ENCODE results near the gene HEPACAM. TPM values are rescaled to one million over a fixed set of nuclear protein-coding genes. Genes with fewer than 3 reads are reported as not detected.

The HEPACAM gene
- total and polyA plus RNA-seq, 2 donors (not counting 3 experiments of a cell fraction or from before 2014, with no cell fraction given) = not detected

GRCh38 chr11:124934862-124935547, 842 bp downstream of the HEPACAM start:
- H2AFZ ChIP-seq (ENCODE audit: low read depth, low read length) = no peak overlapping the region
- H3K27ac ChIP-seq (ENCODE audit: insufficient read depth, low read depth, low read length) = no peak overlapping the region
- H3K36me3 ChIP-seq (ENCODE audit: control insufficient read depth in 2 of 2, extremely low read depth in 1 of 2, insufficient read depth in 2 of 2, low read length in 2 of 2) = no peaks in the 10 kb centered on the region
- TF ChIP-seq MYC (IDR thresholded peaks at IDR 0.05; ENCODE audit: low read depth, low read length) (no peak), MAX (IDR thresholded peaks at IDR 0.05; ENCODE audit: insufficient read depth, insufficient read length) (no peak), FOS (IDR thresholded peaks at IDR 0.05; ENCODE audit: borderline replicate concordance, insufficient read depth, low read length) (no peak), CTCF (IDR thresholded peaks at IDR 0.05; ENCODE audit: extremely low read depth in 1 of 2, insufficient read depth in 1 of 2, low read depth in 1 of 2, low read length in 2 of 2) (no peak)
- POLR2A ChIA-PET = interaction anchor here (1.6 kb wide), 1 partner anchor 19 kb away, joined by 3 read pairs; the partner anchor contains the start of gene CCDC15
- H3K9me1 ChIP-seq (replicated peaks; ENCODE audit: control insufficient read depth, extremely low read depth, insufficient read depth, low read length) = no peaks in the 10 kb centered on the region
- intact Hi-C loops (cut with micrococcal nuclease) (loop anchor here (2.0 kb wide), 1 partner anchor 18 kb away; no protein-coding TSS in a partner anchor), dilution Hi-C loops (cut with MboI; ENCODE audit: extremely low pct_ligation_motif_present, low sequenced_read_pairs) (no loop called here)
- no TSS peak for BruUV-seq (replicated peaks)
- no peak overlapping the region for H3K4me3 ChIP-seq (replicated peaks in 1 of 3; ENCODE audit: insufficient read depth in 1 of 3, low read depth in 1 of 3, low read length in 3 of 3)
- no peaks in the 10 kb centered on the region for H4K20me1 ChIP-seq (replicated peaks; ENCODE audit: control insufficient read depth, extremely low read depth, insufficient read depth, low read length)
- no peak overlapping the region for H3K9ac ChIP-seq (replicated peaks; ENCODE audit: extremely low read depth, insufficient read depth, low read length)
- no peaks in the 10 kb centered on the region for H3K79me2 ChIP-seq (ENCODE audit: control insufficient read depth, insufficient read depth, low read length)
- CTCF ChIA-PET = interaction anchor here (0.7 to 3.2 kb wide), 6 partner anchors 8 to 59 kb away, joined by 3 to 19 read pairs (median 6); no protein-coding TSS in a partner anchor
- peaks cover 6% of the 10 kb centered on the region for H3K4me1 ChIP-seq (ENCODE audit: control insufficient read depth, extremely low read depth, insufficient read depth, low read length)
- peak; percentile 35 for DNase-seq (ENCODE audit: low read depth, low spot score)
- peaks cover 0 to 3% of the 10 kb centered on the region in 2 experiments for H3K27me3 ChIP-seq (ENCODE audit: control insufficient read depth in 2 of 2, insufficient read depth in 2 of 2, low read length in 2 of 2)
- FAIRE-seq = no peak
- no peaks in the 10 kb centered on the region for H3K9me3 ChIP-seq (replicated peaks; ENCODE audit: control insufficient read depth, insufficient read depth, low read length)
- no peak overlapping the region for H3K4me2 ChIP-seq (ENCODE audit: insufficient read depth, low read length)

GRCh38 chr11:124930799-124931198, 5.0 kb downstream of the HEPACAM start:
- Histone ChIP-seq H3K27ac (ENCODE audit: insufficient read depth, low read depth, low read length) (no peak overlapping the region), H3K9me1 (replicated peaks; ENCODE audit: control insufficient read depth, extremely low read depth, insufficient read depth, low read length) (no peaks in the 10 kb centered on the region), H3K4me1 (ENCODE audit: control insufficient read depth, extremely low read depth, insufficient read depth, low read length) (peaks cover 6% of the 10 kb centered on the region), H2AFZ (ENCODE audit: low read depth, low read length) (no peak overlapping the region), H3K4me3 (replicated peaks in 1 of 3; ENCODE audit: insufficient read depth in 1 of 3, low read depth in 1 of 3, low read length in 3 of 3) (no peak overlapping the region), H4K20me1 (replicated peaks; ENCODE audit: control insufficient read depth, extremely low read depth, insufficient read depth, low read length) (no peaks in the 10 kb centered on the region), H3K9me3 (replicated peaks; ENCODE audit: control insufficient read depth, insufficient read depth, low read length) (no peaks in the 10 kb centered on the region), H3K4me2 (ENCODE audit: insufficient read depth, low read length) (no peak overlapping the region), H3K9ac (replicated peaks; ENCODE audit: extremely low read depth, insufficient read depth, low read length) (no peak overlapping the region), H3K79me2 (ENCODE audit: control insufficient read depth, insufficient read depth, low read length) (no peaks in the 10 kb centered on the region), H3K27me3 (ENCODE audit: control insufficient read depth in 2 of 2, insufficient read depth in 2 of 2, low read length in 2 of 2) (no peaks in the 10 kb centered on the region), H3K36me3 (ENCODE audit: control insufficient read depth in 2 of 2, extremely low read depth in 1 of 2, insufficient read depth in 2 of 2, low read length in 2 of 2) (no peaks in the 10 kb centered on the region)
- ChIA-PET CTCF (no interaction called here), POLR2A (no interaction called here)
- intact Hi-C loops (cut with micrococcal nuclease) (no loop called here), dilution Hi-C loops (cut with MboI; ENCODE audit: extremely low pct_ligation_motif_present, low sequenced_read_pairs) (no loop called here)
- no TSS peak for BruUV-seq (replicated peaks)
- FAIRE-seq (no peak), DNase-seq (ENCODE audit: low read depth, low spot score) (no peak)
- no peak for TF ChIP-seq MYC (IDR thresholded peaks at IDR 0.05; ENCODE audit: low read depth, low read length)
- no peak for TF ChIP-seq POLR2A (IDR thresholded peaks at IDR 0.05; ENCODE audit: low read depth, low read length)
- TF ChIP-seq EZH2 (IDR thresholded peaks at IDR 0.05; ENCODE audit: borderline replicate concordance, low read depth, low read length, severe bottlenecking) = no peak
- no peak for TF ChIP-seq CTCF (IDR thresholded peaks at IDR 0.05; ENCODE audit: extremely low read depth in 1 of 2, insufficient read depth in 1 of 2, low read depth in 1 of 2, low read length in 2 of 2)
- TF ChIP-seq MAX (IDR thresholded peaks at IDR 0.05; ENCODE audit: insufficient read depth, insufficient read length) = no peak
- TF ChIP-seq GATA2 (IDR thresholded peaks at IDR 0.05; ENCODE audit: insufficient read depth, insufficient read length, low read depth, low read length) = no peak
- TF ChIP-seq POLR2AphosphoS5 (IDR thresholded peaks at IDR 0.05; ENCODE audit: insufficient read depth, low read depth, low read length) = no peak

All from endothelial cell of umbilical vein (primary cell).